Neural cell (in vitro differentiated cells): ENCODE results near the gene PLEKHH2. TPM values are rescaled to one million over a fixed set of nuclear protein-coding genes. Genes with fewer than 3 reads are reported as not detected.

Experiments used
- H2AFZ ChIP-seq: fragments of 200-600, 300-800 bp; sonication (generic), shearing (Covaris generic); 2 replicates; pipeline ENCODE4 v1.6.0; 2014; ENCODE audit warnings: low read depth, mild to moderate bottlenecking, antibody characterized with exemption, low read length, moderate library complexity
- H3F3A ChIP-seq: fragments of 200-600 bp; shearing (Covaris generic); 2 replicates; pipeline ENCODE4 v1.6.1; 2016; ENCODE audit warnings: mild to moderate bottlenecking, moderate library complexity, mixed read lengths, antibody characterized with exemption, low read length; ENCODE audit not compliant: insufficient read depth, poor library complexity, severe bottlenecking
- H3K27ac ChIP-seq: fragments of 200-600, 300-800 bp; sonication (generic), shearing (Covaris generic); 2 replicates; pipeline ENCODE4 v1.5.1; 2014; ENCODE audit warnings: mild to moderate bottlenecking, low read length, moderate library complexity
- H3K27me3 ChIP-seq: fragments of 300-800, 200-600 bp; sonication (generic), shearing (Covaris generic); 2 replicates; pipeline ENCODE4 v1.6.0; 2014; ENCODE audit warnings: mild to moderate bottlenecking, low read depth, low read length, moderate library complexity; ENCODE audit not compliant: insufficient read depth
- H3K36me3 ChIP-seq: fragments of 300-800, 200-600 bp; sonication (generic), shearing (Covaris generic); 2 replicates; pipeline ENCODE4 v1.5.1; 2014; ENCODE audit warnings: mild to moderate bottlenecking, antibody characterized with exemption, low read length, moderate library complexity; ENCODE audit not compliant: insufficient read depth
- H3K4me2 ChIP-seq: fragments of 300-800, 200-600 bp; sonication (generic), shearing (Covaris generic); 2 replicates; pipeline ENCODE4 v1.6.0; 2014; ENCODE audit warnings: mild to moderate bottlenecking, low read length
- H3K4me3 ChIP-seq: fragments of 300-800, 200-600 bp; sonication (generic), shearing (Covaris generic); 2 replicates; pipeline ENCODE4 v1.5.1; 2014; ENCODE audit warnings: mild to moderate bottlenecking, low read length, moderate library complexity
- H3K79me2 ChIP-seq: fragments of 200-600 bp; shearing (Covaris generic); replicated peaks from 2 replicates; pipeline ENCODE4 v1.6.0; 2014; ENCODE audit warnings: mild to moderate bottlenecking, low read length, moderate library complexity; ENCODE audit not compliant: insufficient read depth
- H3K9ac ChIP-seq: fragments of 300-800, 200-600 bp; sonication (generic), shearing (Covaris generic); 2 replicates; pipeline ENCODE4 v1.6.1; 2016; ENCODE audit warnings: mild to moderate bottlenecking, low read length, mixed read lengths
- H3K9me2 ChIP-seq: fragments of 200-600 bp; shearing (Covaris generic); 2 replicates; pipeline ENCODE4 v1.6.1; 2016; ENCODE audit warnings: mild to moderate bottlenecking, low read length, mixed read lengths; ENCODE audit not compliant: insufficient read depth
- H3K9me3 ChIP-seq: fragments of 200-600, 300-800 bp; sonication (generic), shearing (Covaris generic); 2 replicates; pipeline ENCODE4 v1.6.1; 2016; ENCODE audit warnings: mild to moderate bottlenecking, mixed run types, low read length, moderate library complexity, mixed read lengths
- H4K20me1 ChIP-seq: fragments of 200-600 bp; shearing (Covaris generic); 2 replicates; pipeline ENCODE4 v1.6.1; 2016; ENCODE audit warnings: mild to moderate bottlenecking, mixed run types; ENCODE audit not compliant: insufficient read depth
- EP300 ChIP-seq: fragments of 450-650 bp; conservative IDR thresholded peaks from 2 replicates; pipeline ENCODE4 v1.6.1; 2014; ENCODE audit warnings: antibody characterized with exemption, mild to moderate bottlenecking, moderate library complexity; ENCODE audit not compliant: poor library complexity, severe bottlenecking
- EZH2 ChIP-seq: fragments of 200-600, 300-800 bp; shearing (Covaris generic), sonication (generic); IDR thresholded peaks from 2 replicates; pipeline ENCODE4 v1.6.1; 2014; ENCODE audit warnings: antibody characterized with exemption, low read length, borderline replicate concordance, mild to moderate bottlenecking; ENCODE audit not compliant: insufficient read depth, poor library complexity, severe bottlenecking
- MXI1 ChIP-seq: fragments of 450-650 bp; conservative IDR thresholded peaks from 2 replicates; pipeline ENCODE4 v1.6.1; 2014; ENCODE audit warnings: antibody characterized with exemption, mild to moderate bottlenecking; ENCODE audit not compliant: poor library complexity, severe bottlenecking
- POLR2AphosphoS5 ChIP-seq: IDR thresholded peaks from 2 replicates; pipeline ENCODE4 v1.6.1; 2012
- RAD21 ChIP-seq: fragments of 450-650 bp; conservative IDR thresholded peaks from 2 replicates; pipeline ENCODE4 v1.6.1; 2014; ENCODE audit warnings: antibody characterized with exemption, mild to moderate bottlenecking, moderate library complexity
- SMC3 ChIP-seq: fragments of 450-650 bp; conservative IDR thresholded peaks from 2 replicates; pipeline ENCODE4 v1.6.1; 2014; ENCODE audit warnings: antibody characterized with exemption, mild to moderate bottlenecking, moderate library complexity; ENCODE audit not compliant: poor library complexity
- TAF1 ChIP-seq: IDR thresholded peaks from 2 replicates; pipeline ENCODE4 v1.6.1; 2012; ENCODE audit warnings: low read depth
- polyA plus RNA-seq: library from polyadenylated mRNA; depleted of rRNA; stranded (reverse); fragments of >200 nt; gene quantifications from 2 replicates; pipeline ENCODE4 v1.2.3, GENCODE V29; 2014
- TF ChIP-seq, protein P1 (sequence below): fragments of 450-650 bp; IDR thresholded peaks from 2 replicates; pipeline ENCODE4 v1.5.1; 2014; ENCODE audit warnings: antibody characterized with exemption, mild to moderate bottlenecking, moderate library complexity; ENCODE audit not compliant: poor library complexity, severe bottlenecking
- TF ChIP-seq, protein P2 (sequence below): IDR thresholded peaks from 2 replicates; pipeline ENCODE4 v1.6.1; 2012; ENCODE audit warnings: borderline replicate concordance

PLEKHH2 gene
- polyA plus RNA-seq, 1 donor from 2014 or later = 0.50 TPM

DNA sequence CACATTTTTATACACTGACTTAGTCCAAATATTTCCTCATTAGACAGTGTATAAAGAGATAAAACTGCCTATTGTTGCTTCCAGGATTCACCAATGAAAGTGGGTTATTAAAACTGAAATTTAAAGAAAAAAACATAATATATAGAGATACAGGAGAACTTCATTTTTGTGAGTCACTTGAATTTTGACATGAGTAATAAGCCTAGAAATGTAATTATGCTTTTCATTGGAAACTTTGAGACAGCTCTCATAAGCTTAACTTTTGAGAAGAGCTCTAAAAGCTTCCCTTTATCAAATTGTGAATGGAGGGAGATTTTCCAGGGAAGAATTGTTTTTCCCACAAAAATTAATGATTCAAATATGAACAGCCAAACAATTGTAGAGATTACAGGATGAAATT is 150.8 kb downstream of the PLEKHH2 start:
- Histone ChIP-seq H3K27me3 (no peaks in the 10 kb centered on the region), H3K36me3 (no peaks in the 10 kb centered on the region), H3K9me3 (no peaks in the 10 kb centered on the region), H4K20me1 (no peaks in the 10 kb centered on the region), H3K4me2 (no peak overlapping the region), H2AFZ (no peak overlapping the region), H3F3A (no peaks in the 10 kb centered on the region), H3K27ac (no peak overlapping the region), H3K4me3 (no peak overlapping the region), H3K79me2 (no peaks in the 10 kb centered on the region), H3K9me2 (no peaks in the 10 kb centered on the region), H3K9ac (no peak overlapping the region)
- no peak for TF ChIP-seq RAD21

DNA sequence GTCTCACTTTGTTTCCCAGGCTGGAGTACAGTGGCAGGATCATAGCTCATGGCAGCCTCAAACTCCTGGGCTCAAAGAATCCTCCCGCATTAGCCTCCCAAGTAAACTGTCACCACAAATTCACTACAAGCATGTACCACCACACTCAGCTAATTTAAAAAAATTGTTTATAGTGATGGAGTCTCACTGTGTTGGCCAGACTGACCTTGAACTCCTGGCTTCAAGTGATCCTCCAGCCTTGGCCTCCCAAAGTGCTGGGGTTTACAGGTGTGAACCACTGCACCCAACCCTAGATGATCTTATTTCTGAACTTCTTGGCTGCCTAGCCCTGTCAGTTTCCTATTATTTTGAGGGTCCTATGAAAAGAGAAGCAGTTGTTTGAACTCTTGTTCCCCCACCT is 151.6 kb downstream of the PLEKHH2 start:
- TF ChIP-seq RAD21 (no peak), TAF1 (no peak), SMC3 (no peak)
- TF ChIP-seq, protein P1, sequence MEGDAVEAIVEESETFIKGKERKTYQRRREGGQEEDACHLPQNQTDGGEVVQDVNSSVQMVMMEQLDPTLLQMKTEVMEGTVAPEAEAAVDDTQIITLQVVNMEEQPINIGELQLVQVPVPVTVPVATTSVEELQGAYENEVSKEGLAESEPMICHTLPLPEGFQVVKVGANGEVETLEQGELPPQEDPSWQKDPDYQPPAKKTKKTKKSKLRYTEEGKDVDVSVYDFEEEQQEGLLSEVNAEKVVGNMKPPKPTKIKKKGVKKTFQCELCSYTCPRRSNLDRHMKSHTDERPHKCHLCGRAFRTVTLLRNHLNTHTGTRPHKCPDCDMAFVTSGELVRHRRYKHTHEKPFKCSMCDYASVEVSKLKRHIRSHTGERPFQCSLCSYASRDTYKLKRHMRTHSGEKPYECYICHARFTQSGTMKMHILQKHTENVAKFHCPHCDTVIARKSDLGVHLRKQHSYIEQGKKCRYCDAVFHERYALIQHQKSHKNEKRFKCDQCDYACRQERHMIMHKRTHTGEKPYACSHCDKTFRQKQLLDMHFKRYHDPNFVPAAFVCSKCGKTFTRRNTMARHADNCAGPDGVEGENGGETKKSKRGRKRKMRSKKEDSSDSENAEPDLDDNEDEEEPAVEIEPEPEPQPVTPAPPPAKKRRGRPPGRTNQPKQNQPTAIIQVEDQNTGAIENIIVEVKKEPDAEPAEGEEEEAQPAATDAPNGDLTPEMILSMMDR = no peak
- TF ChIP-seq, protein P2, sequence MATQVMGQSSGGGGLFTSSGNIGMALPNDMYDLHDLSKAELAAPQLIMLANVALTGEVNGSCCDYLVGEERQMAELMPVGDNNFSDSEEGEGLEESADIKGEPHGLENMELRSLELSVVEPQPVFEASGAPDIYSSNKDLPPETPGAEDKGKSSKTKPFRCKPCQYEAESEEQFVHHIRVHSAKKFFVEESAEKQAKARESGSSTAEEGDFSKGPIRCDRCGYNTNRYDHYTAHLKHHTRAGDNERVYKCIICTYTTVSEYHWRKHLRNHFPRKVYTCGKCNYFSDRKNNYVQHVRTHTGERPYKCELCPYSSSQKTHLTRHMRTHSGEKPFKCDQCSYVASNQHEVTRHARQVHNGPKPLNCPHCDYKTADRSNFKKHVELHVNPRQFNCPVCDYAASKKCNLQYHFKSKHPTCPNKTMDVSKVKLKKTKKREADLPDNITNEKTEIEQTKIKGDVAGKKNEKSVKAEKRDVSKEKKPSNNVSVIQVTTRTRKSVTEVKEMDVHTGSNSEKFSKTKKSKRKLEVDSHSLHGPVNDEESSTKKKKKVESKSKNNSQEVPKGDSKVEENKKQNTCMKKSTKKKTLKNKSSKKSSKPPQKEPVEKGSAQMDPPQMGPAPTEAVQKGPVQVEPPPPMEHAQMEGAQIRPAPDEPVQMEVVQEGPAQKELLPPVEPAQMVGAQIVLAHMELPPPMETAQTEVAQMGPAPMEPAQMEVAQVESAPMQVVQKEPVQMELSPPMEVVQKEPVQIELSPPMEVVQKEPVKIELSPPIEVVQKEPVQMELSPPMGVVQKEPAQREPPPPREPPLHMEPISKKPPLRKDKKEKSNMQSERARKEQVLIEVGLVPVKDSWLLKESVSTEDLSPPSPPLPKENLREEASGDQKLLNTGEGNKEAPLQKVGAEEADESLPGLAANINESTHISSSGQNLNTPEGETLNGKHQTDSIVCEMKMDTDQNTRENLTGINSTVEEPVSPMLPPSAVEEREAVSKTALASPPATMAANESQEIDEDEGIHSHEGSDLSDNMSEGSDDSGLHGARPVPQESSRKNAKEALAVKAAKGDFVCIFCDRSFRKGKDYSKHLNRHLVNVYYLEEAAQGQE = no peak
- Histone ChIP-seq H3K27ac (no peak overlapping the region), H3K9me3 (no peaks in the 10 kb centered on the region), H3K9me2 (no peaks in the 10 kb centered on the region), H3K79me2 (no peaks in the 10 kb centered on the region), H2AFZ (no peak overlapping the region), H3K27me3 (no peaks in the 10 kb centered on the region), H3F3A (no peaks in the 10 kb centered on the region), H3K36me3 (no peaks in the 10 kb centered on the region), H3K9ac (no peak overlapping the region), H3K4me2 (no peak overlapping the region), H3K4me3 (no peak overlapping the region), H4K20me1 (no peaks in the 10 kb centered on the region)

DNA sequence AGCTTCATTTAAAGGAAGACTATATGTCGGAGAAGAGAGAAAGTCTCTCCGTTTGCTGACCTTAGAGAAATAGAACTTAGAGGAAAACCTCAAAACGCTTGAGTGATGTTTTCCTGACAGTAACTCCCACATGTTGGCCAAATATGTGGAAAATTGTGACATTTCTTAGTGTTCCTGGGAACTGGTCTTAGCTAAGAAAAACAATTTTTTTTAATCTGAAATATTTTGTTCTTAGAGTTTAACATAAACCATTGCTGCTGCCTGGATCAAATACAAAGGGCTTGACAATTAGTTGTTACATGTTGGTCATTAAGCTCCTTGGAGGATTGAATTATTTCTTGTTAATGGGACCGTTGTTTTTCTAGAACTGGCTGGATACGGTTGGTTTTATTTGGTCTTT is 153.1 kb downstream of the PLEKHH2 start:
- no peak overlapping the region for H3K4me2 ChIP-seq
- no peaks in the 10 kb centered on the region for H4K20me1 ChIP-seq
- no peaks in the 10 kb centered on the region for H3K9me2 ChIP-seq
- TF ChIP-seq MXI1 (no peak), EP300 (no peak), RAD21 (no peak), EZH2 (no peak), POLR2AphosphoS5 (no peak), SMC3 (no peak)
- TF ChIP-seq, protein P2 = no peak
- TF ChIP-seq, protein P1 = no peak
- H3K4me3 ChIP-seq = no peak overlapping the region
- no peaks in the 10 kb centered on the region for H3K36me3 ChIP-seq
- no peaks in the 10 kb centered on the region for H3K79me2 ChIP-seq
- no peaks in the 10 kb centered on the region for H3F3A ChIP-seq
- no peak overlapping the region for H2AFZ ChIP-seq
- no peak overlapping the region for H3K9ac ChIP-seq
- H3K9me3 ChIP-seq = no peaks in the 10 kb centered on the region
- H3K27ac ChIP-seq = no peak overlapping the region
- no peaks in the 10 kb centered on the region for H3K27me3 ChIP-seq
